GM23338 (cell line): ENCODE results near the gene MXRA7. TPM values are rescaled to one million over a fixed set of nuclear protein-coding genes. Genes with fewer than 3 reads are reported as not detected.

Experiments used
- ATAC-seq: fragments of 200-7000 bp; cut with Tn5 transposase; 3 replicates; pipeline ENCODE4 v1.9.1; 2020
- DNase-seq: peaks from one replicate; pipeline ENCODE4 v3.0.0-alpha.2; 2015; ENCODE audit warnings: low spot score
- H2AFZ ChIP-seq: fragments of 200-600 bp; sonication (generic); 2 replicates; pipeline ENCODE4 v1.8.0; 2016; ENCODE audit warnings: antibody characterized with exemption, mild to moderate bottlenecking, moderate library complexity
- H3F3A ChIP-seq: fragments of 200-600 bp; sonication (generic); replicated peaks from 2 replicates; pipeline ENCODE4 v1.8.0; 2017; ENCODE audit warnings: antibody characterized with exemption, mixed run types, low read depth
- H3K27ac ChIP-seq: fragments of 200-600 bp; sonication (generic); 2 replicates; pipeline ENCODE4 v1.6.1; 2016; ENCODE audit warnings: low read depth
- H3K27me3 ChIP-seq: fragments of 200-600 bp; sonication (generic); 2 replicates; pipeline ENCODE4 v1.8.0; 2016; ENCODE audit warnings: mild to moderate bottlenecking, mixed run types, moderate library complexity; ENCODE audit not compliant: insufficient read depth
- H3K36me3 ChIP-seq: fragments of 200-600 bp; sonication (generic); 2 replicates; pipeline ENCODE4 v1.8.0; 2016; ENCODE audit warnings: mild to moderate bottlenecking; ENCODE audit not compliant: insufficient read depth
- H3K4me1 ChIP-seq: fragments of 200-600 bp; sonication (generic); 2 replicates; pipeline ENCODE4 v1.8.0; 2016; ENCODE audit warnings: mild to moderate bottlenecking, moderate library complexity; ENCODE audit not compliant: insufficient read depth
- H3K4me2 ChIP-seq: fragments of 200-600 bp; sonication (generic); 2 replicates; pipeline ENCODE4 v1.7.1; 2017; ENCODE audit warnings: mixed run types
- H3K4me3 ChIP-seq: fragments of 200-600 bp; sonication (generic); 2 replicates; pipeline ENCODE4 v1.6.1; 2016; ENCODE audit warnings: mixed run types
- H3K79me2 ChIP-seq: fragments of 200-600 bp; sonication (generic); replicated peaks from 2 replicates; pipeline ENCODE4 v1.8.0; 2017; ENCODE audit warnings: mild to moderate bottlenecking; ENCODE audit not compliant: insufficient read depth
- H3K9me2 ChIP-seq: fragments of 200-600 bp; sonication (generic); 2 replicates; pipeline ENCODE4 v1.8.0; 2017; ENCODE audit not compliant: insufficient read depth
- H4K20me1 ChIP-seq: fragments of 200-600 bp; sonication (generic); replicated peaks from 2 replicates; pipeline ENCODE4 v1.8.0; 2017; ENCODE audit warnings: mild to moderate bottlenecking; ENCODE audit not compliant: insufficient read depth
- H3K27ac Mint-ChIP-seq: 2 replicates; pipeline ENCODE4 v1.8.0; 2020; ENCODE audit warnings: inconsistent platforms, mild to moderate bottlenecking, moderate library complexity, mixed read lengths
- H3K27me3 Mint-ChIP-seq: 3 replicates; pipeline ENCODE4 v1.8.0; 2022; ENCODE audit warnings: low read depth, mild to moderate bottlenecking, moderate library complexity, mixed read lengths, inconsistent platforms; ENCODE audit not compliant: insufficient read depth, poor library complexity
- H3K36me3 Mint-ChIP-seq: 3 replicates; pipeline ENCODE4 v1.8.0; 2021; ENCODE audit warnings: low read depth, mild to moderate bottlenecking, inconsistent platforms, moderate library complexity, mixed read lengths
- H3K4me1 Mint-ChIP-seq: 3 replicates; pipeline ENCODE4 v1.8.0; 2020; ENCODE audit warnings: mild to moderate bottlenecking, inconsistent platforms, mixed read lengths
- H3K4me3 Mint-ChIP-seq: 3 replicates; pipeline ENCODE4 v1.8.0; 2021; ENCODE audit warnings: moderate library complexity, mild to moderate bottlenecking, inconsistent platforms, mixed read lengths
- H3K9me3 Mint-ChIP-seq: 3 replicates; pipeline ENCODE4 v1.8.0; 2020; ENCODE audit warnings: moderate library complexity, mild to moderate bottlenecking, inconsistent platforms, mixed read lengths
- CREB1 ChIP-seq: fragments of 250-450 bp; sonication (Bioruptor Pico); IDR thresholded peaks from 2 replicates; pipeline ENCODE4 v1.5.0; 2020; ENCODE audit warnings: low read depth, mild to moderate bottlenecking, moderate library complexity
- EZH2 ChIP-seq: fragments of 200-600 bp; sonication (generic); IDR thresholded peaks from one replicate; pipeline ENCODE4 v1.8.0; 2017; ENCODE audit warnings: antibody characterized with exemption, mild to moderate bottlenecking, low read depth; ENCODE audit not compliant: unreplicated experiment
- EZH2phosphoT487 ChIP-seq: fragments of 200-600 bp; sonication (generic); IDR thresholded peaks from one replicate; pipeline ENCODE4 v1.8.1; 2018; ENCODE audit warnings: antibody characterized with exemption; ENCODE audit not compliant: unreplicated experiment
- JUNB ChIP-seq: IDR thresholded peaks from one replicate; pipeline ENCODE4 v1.6.1; 2016; ENCODE audit warnings: antibody characterized with exemption; ENCODE audit not compliant: unreplicated experiment
- NANOG ChIP-seq: IDR thresholded peaks from 2 replicates; pipeline ENCODE4 v1.6.1; 2016; ENCODE audit warnings: antibody characterized with exemption, borderline replicate concordance
- POLR2AphosphoS5 ChIP-seq: IDR thresholded peaks from 2 replicates; pipeline ENCODE4 v1.6.1; 2016; ENCODE audit warnings: antibody characterized with exemption, low read depth
- STAT1 ChIP-seq: IDR thresholded peaks from one replicate; pipeline ENCODE4 v1.6.1; 2016; ENCODE audit warnings: antibody characterized with exemption; ENCODE audit not compliant: unreplicated experiment
- ZNF114 ChIP-seq: fragments of 250-450 bp; sonication (Bioruptor Pico); IDR thresholded peaks from 2 replicates; pipeline ENCODE4 v1.5.0; 2020; ENCODE audit warnings: mild to moderate bottlenecking, moderate library complexity
- ZNF331 ChIP-seq: fragments of 250-450 bp; sonication (Bioruptor Pico); IDR thresholded peaks from 2 replicates; pipeline ENCODE4 v1.5.0; 2020; ENCODE audit warnings: low read depth, mild to moderate bottlenecking, moderate library complexity
- polyA plus RNA-seq: library from polyadenylated mRNA; unstranded; fragments of >200 nt; fragmentation: Nextera tagmentation; extraction: Ambion mirVana; gene quantifications from 2 replicates; pipeline ENCODE4 v1.2.1, GENCODE V29; 2016
- total RNA-seq: library from RNA; depleted of rRNA; stranded (reverse); fragments of >200 nt; shearing (Covaris generic); gene quantifications from 2 replicates; pipeline ENCODE4 v1.2.3, GENCODE V29; 2014
- TF ChIP-seq, protein P1 (sequence below): fragments of 250-450 bp; sonication (Bioruptor Pico); IDR thresholded peaks from 2 replicates; pipeline ENCODE4 v1.5.0; 2020; ENCODE audit warnings: mild to moderate bottlenecking, moderate library complexity
- TF ChIP-seq, protein P2 (sequence below): IDR thresholded peaks from 2 replicates; pipeline ENCODE4 v1.6.1; 2016; ENCODE audit warnings: antibody characterized with exemption
- TF ChIP-seq, protein P3 (sequence below), 2 experiments: fragments of 200-600 bp in 1 of 2; sonication (generic) in 1 of 2; conservative IDR thresholded peaks; 2 replicates each; pipeline versions ENCODE4 v1.5.1 to v1.6.1; 2016 to 2017; ENCODE audit warnings: antibody characterized with exemption in 2 of 2, low read depth in 2 of 2, mild to moderate bottlenecking in 2 of 2, moderate library complexity in 1 of 2
- TF ChIP-seq, protein P4 (sequence below): IDR thresholded peaks from one replicate; pipeline ENCODE4 v1.6.1; 2018; ENCODE audit warnings: antibody characterized with exemption; ENCODE audit not compliant: unreplicated experiment

Gene MXRA7
- total and polyA plus RNA-seq, 2 experiments from 2014 or later, result 12.1 to 46.6 TPM

DNA sequence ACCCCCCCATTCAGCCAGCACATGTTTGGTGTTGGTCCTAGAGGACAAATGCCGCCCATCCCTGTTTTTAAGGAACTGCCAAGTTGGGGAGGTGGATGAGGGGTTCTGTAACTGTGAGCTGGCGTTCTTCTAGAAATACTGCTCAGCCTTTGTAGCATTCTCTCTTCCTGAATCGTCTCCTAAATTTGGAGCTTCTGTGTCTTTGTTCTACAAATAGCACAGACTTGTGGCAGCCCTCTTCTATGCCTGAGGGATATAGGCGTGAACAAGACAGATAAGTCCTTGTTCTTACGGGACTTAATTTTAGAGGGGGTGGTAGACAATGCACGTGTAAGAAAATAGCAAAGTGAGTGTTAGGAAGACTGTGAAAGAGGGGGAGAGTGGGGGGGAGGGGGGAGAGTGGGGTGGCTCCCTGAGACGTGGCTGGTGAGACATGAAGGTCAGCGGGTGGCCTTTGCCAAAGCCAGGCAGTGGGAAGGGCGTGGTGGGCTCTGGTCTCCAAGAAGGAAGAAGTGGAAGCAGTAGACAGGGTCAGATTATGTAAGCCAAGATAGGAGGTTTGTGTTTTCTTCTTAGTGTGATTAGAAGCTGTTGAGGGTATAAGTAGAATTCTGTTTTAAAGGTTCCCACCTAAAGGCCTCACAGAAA is 37.1 kb upstream of the MXRA7 start:
- H3K27me3 ChIP-seq, result no peaks in the 10 kb centered on the region
- no peaks in the 10 kb centered on the region for H3K4me1 ChIP-seq
- no peak overlapping the region for H3K4me3 ChIP-seq
- Mint-ChIP-seq H3K9me3 (no peaks in the 10 kb centered on the region), H3K27ac (no peak overlapping the region), H3K4me1 (no peaks in the 10 kb centered on the region), H3K4me3 (no peak overlapping the region), H3K36me3 (peaks cover 34% of the 10 kb centered on the region), H3K27me3 (peaks cover 3% of the 10 kb centered on the region)
- H3K9me2 ChIP-seq, result no peaks in the 10 kb centered on the region
- H3K36me3 ChIP-seq, result 0 out of 2 replicates have a peak, but pooled peaks cover 5% of the 10 kb centered on the region
- no peak for DNase-seq
- no peaks in the 10 kb centered on the region for H4K20me1 ChIP-seq
- H3F3A ChIP-seq, result no peaks in the 10 kb centered on the region
- H3K79me2 ChIP-seq, result no peaks in the 10 kb centered on the region
- no peak overlapping the region for H3K27ac ChIP-seq
- TF ChIP-seq JUNB, result no peak
- TF ChIP-seq, protein P1, sequence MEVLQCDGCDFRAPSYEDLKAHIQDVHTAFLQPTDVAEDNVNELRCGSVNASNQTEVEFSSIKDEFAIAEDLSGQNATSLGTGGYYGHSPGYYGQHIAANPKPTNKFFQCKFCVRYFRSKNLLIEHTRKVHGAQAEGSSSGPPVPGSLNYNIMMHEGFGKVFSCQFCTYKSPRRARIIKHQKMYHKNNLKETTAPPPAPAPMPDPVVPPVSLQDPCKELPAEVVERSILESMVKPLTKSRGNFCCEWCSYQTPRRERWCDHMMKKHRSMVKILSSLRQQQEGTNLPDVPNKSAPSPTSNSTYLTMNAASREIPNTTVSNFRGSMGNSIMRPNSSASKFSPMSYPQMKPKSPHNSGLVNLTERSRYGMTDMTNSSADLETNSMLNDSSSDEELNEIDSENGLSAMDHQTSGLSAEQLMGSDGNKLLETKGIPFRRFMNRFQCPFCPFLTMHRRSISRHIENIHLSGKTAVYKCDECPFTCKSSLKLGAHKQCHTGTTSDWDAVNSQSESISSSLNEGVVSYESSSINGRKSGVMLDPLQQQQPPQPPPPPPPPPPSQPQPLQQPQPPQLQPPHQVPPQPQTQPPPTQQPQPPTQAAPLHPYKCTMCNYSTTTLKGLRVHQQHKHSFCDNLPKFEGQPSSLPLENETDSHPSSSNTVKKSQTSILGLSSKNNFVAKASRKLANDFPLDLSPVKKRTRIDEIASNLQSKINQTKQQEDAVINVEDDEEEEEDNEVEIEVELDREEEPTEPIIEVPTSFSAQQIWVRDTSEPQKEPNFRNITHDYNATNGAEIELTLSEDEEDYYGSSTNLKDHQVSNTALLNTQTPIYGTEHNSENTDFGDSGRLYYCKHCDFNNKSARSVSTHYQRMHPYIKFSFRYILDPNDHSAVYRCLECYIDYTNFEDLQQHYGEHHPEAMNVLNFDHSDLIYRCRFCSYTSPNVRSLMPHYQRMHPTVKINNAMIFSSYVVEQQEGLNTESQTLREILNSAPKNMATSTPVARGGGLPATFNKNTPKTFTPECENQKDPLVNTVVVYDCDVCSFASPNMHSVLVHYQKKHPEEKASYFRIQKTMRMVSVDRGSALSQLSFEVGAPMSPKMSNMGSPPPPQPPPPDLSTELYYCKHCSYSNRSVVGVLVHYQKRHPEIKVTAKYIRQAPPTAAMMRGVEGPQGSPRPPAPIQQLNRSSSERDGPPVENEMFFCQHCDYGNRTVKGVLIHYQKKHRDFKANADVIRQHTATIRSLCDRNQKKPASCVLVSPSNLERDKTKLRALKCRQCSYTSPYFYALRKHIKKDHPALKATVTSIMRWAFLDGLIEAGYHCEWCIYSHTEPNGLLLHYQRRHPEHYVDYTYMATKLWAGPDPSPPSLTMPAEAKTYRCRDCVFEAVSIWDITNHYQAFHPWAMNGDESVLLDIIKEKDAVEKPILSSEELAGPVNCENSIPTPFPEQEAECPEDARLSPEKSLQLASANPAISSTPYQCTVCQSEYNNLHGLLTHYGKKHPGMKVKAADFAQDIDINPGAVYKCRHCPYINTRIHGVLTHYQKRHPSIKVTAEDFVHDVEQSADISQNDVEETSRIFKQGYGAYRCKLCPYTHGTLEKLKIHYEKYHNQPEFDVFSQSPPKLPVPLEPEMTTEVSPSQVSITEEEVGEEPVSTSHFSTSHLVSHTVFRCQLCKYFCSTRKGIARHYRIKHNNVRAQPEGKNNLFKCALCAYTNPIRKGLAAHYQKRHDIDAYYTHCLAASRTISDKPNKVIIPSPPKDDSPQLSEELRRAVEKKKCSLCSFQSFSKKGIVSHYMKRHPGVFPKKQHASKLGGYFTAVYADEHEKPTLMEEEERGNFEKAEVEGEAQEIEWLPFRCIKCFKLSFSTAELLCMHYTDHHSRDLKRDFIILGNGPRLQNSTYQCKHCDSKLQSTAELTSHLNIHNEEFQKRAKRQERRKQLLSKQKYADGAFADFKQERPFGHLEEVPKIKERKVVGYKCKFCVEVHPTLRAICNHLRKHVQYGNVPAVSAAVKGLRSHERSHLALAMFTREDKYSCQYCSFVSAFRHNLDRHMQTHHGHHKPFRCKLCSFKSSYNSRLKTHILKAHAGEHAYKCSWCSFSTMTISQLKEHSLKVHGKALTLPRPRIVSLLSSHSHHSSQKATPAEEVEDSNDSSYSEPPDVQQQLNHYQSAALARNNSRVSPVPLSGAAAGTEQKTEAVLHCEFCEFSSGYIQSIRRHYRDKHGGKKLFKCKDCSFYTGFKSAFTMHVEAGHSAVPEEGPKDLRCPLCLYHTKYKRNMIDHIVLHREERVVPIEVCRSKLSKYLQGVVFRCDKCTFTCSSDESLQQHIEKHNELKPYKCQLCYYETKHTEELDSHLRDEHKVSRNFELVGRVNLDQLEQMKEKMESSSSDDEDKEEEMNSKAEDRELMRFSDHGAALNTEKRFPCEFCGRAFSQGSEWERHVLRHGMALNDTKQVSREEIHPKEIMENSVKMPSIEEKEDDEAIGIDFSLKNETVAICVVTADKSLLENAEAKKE (CRISPR knock-in tag), result no peak
- no peak for TF ChIP-seq EZH2phosphoT487
- TF ChIP-seq STAT1, result no peak
- TF ChIP-seq, protein P2, sequence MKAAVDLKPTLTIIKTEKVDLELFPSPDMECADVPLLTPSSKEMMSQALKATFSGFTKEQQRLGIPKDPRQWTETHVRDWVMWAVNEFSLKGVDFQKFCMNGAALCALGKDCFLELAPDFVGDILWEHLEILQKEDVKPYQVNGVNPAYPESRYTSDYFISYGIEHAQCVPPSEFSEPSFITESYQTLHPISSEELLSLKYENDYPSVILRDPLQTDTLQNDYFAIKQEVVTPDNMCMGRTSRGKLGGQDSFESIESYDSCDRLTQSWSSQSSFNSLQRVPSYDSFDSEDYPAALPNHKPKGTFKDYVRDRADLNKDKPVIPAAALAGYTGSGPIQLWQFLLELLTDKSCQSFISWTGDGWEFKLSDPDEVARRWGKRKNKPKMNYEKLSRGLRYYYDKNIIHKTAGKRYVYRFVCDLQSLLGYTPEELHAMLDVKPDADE, result no peak
- TF ChIP-seq CREB1 (CRISPR knock-in tag), result no peak
- no peak for TF ChIP-seq ZNF331 (CRISPR knock-in tag)
- TF ChIP-seq EZH2, result no peak
- TF ChIP-seq, protein P3, sequence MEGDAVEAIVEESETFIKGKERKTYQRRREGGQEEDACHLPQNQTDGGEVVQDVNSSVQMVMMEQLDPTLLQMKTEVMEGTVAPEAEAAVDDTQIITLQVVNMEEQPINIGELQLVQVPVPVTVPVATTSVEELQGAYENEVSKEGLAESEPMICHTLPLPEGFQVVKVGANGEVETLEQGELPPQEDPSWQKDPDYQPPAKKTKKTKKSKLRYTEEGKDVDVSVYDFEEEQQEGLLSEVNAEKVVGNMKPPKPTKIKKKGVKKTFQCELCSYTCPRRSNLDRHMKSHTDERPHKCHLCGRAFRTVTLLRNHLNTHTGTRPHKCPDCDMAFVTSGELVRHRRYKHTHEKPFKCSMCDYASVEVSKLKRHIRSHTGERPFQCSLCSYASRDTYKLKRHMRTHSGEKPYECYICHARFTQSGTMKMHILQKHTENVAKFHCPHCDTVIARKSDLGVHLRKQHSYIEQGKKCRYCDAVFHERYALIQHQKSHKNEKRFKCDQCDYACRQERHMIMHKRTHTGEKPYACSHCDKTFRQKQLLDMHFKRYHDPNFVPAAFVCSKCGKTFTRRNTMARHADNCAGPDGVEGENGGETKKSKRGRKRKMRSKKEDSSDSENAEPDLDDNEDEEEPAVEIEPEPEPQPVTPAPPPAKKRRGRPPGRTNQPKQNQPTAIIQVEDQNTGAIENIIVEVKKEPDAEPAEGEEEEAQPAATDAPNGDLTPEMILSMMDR (conservative IDR thresholded peaks at IDR 0.05; ENCODE audit: low read depth in 2 of 2), result no peak
- no peak for TF ChIP-seq POLR2AphosphoS5
- TF ChIP-seq, protein P4, sequence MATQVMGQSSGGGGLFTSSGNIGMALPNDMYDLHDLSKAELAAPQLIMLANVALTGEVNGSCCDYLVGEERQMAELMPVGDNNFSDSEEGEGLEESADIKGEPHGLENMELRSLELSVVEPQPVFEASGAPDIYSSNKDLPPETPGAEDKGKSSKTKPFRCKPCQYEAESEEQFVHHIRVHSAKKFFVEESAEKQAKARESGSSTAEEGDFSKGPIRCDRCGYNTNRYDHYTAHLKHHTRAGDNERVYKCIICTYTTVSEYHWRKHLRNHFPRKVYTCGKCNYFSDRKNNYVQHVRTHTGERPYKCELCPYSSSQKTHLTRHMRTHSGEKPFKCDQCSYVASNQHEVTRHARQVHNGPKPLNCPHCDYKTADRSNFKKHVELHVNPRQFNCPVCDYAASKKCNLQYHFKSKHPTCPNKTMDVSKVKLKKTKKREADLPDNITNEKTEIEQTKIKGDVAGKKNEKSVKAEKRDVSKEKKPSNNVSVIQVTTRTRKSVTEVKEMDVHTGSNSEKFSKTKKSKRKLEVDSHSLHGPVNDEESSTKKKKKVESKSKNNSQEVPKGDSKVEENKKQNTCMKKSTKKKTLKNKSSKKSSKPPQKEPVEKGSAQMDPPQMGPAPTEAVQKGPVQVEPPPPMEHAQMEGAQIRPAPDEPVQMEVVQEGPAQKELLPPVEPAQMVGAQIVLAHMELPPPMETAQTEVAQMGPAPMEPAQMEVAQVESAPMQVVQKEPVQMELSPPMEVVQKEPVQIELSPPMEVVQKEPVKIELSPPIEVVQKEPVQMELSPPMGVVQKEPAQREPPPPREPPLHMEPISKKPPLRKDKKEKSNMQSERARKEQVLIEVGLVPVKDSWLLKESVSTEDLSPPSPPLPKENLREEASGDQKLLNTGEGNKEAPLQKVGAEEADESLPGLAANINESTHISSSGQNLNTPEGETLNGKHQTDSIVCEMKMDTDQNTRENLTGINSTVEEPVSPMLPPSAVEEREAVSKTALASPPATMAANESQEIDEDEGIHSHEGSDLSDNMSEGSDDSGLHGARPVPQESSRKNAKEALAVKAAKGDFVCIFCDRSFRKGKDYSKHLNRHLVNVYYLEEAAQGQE, result no peak
- no peak for TF ChIP-seq ZNF114
- no peak for TF ChIP-seq NANOG
- no peak overlapping the region for H3K4me2 ChIP-seq
- no peak overlapping the region for H2AFZ ChIP-seq
- no peak for ATAC-seq
